Upper lobe of left lung (tissue), 4 donors: ENCODE data around the gene AGBL4.

Experiments used
- CTCF ChIP-seq, 6 experiments: fragments of 450-650 bp in 4 of 6; fragments of 200-600 bp in 2 of 6; sonication (generic) in 2 of 6; IDR thresholded peaks; one replicate each; pipeline ENCODE4 v1.5.1; 2016 to 2019; ENCODE audit warnings: antibody characterized with exemption in 6 of 6
- POLR2A ChIP-seq, 4 donors: fragments of 450-650 bp; IDR thresholded peaks; one replicate each; pipeline ENCODE4 v1.5.1; 2016 to 2017; ENCODE audit warnings: antibody characterized with exemption in 4 of 4, mild to moderate bottlenecking in 2 of 4
- POLR2AphosphoS5 ChIP-seq, 2 donors: sonication (generic); formaldehyde crosslinking; IDR thresholded peaks; one replicate each; pipeline ENCODE4 v1.5.1; 2017; ENCODE audit warnings: antibody characterized with exemption in 2 of 2

- TF ChIP-seq POLR2A (IDR thresholded peaks at IDR 0.05) (no peak), CTCF (IDR thresholded peaks at IDR 0.05) (no peak), POLR2AphosphoS5 (IDR thresholded peaks at IDR 0.05) (no peak)
These were observed 1465.4 kb downstream of the AGBL4 start for GRCh38 chr1:48558366-48558765.
